Activated T-cell treated with anti-CD3 and anti-CD28 coated beads, Interleukin-2, amount 50 U/mL, for 4 hours (primary cell): ENCODE measurements around the gene CIDEB. TPM values are rescaled to one million over a fixed set of nuclear protein-coding genes. Genes with fewer than 3 reads are reported as not detected.
A peak's percentile ranks its signal among the peaks of the same experiment; 100 is the strongest.

Source experiments
- ATAC-seq, 2 donors: fragments of 200-7000 bp; cut with Tn5 transposase; one replicate each; pipeline ENCODE4 v1.10.0; 2021
- DNase-seq: peaks from one replicate; pipeline ENCODE4 v3.0.0-alpha.2; 2020
- H3K27me3 Mint-ChIP-seq: one replicate; pipeline ENCODE4 v1.8.0; 2021; ENCODE audit warnings: low read depth, mixed read lengths
- H3K36me3 Mint-ChIP-seq: one replicate; pipeline ENCODE4 v1.8.0; 2022; ENCODE audit warnings: mixed read lengths; ENCODE audit not compliant: insufficient read depth
- H3K4me1 Mint-ChIP-seq: one replicate; pipeline ENCODE4 v1.8.0; 2021; ENCODE audit warnings: low read depth, mixed read lengths
- H3K4me3 Mint-ChIP-seq: one replicate; pipeline ENCODE4 v1.8.0; 2021; ENCODE audit warnings: mild to moderate bottlenecking, moderate library complexity, mixed read lengths
- H3K9me3 Mint-ChIP-seq: one replicate; pipeline ENCODE4 v1.8.0; 2021; ENCODE audit warnings: mixed read lengths
- total RNA-seq, 3 donors: library from RNA; stranded (reverse); gene quantifications; one replicate each; pipeline ENCODE4 v1.2.1, GENCODE V29; 2021

The CIDEB gene
- total RNA-seq, 3 donors from 2014 or later: 6.5 to 7.3 (median 7.2) TPM

GRCh38 chr14:24279301-24280186 is 28.2 kb downstream of the CIDEB start:
- Mint-ChIP-seq H3K27me3 (no peaks in the 10 kb centered on the region), H3K4me3 (peak overlapping the region; percentile 48), H3K9me3 (no peaks in the 10 kb centered on the region), H3K4me1 (peaks cover 50% of the 10 kb centered on the region), H3K36me3 (no peaks in the 10 kb centered on the region)
- DNase-seq (peak; percentile 41), ATAC-seq (peak; percentile 91)

- DNase-seq (no peak), ATAC-seq (no peak)
- Mint-ChIP-seq H3K4me3 (no peak overlapping the region), H3K36me3 (no peaks in the 10 kb centered on the region), H3K4me1 (peaks cover 60% of the 10 kb centered on the region), H3K9me3 (no peaks in the 10 kb centered on the region), H3K27me3 (no peaks in the 10 kb centered on the region)
These were observed 29.4 kb downstream of the CIDEB start for GRCh38 chr14:24278424-24278823.

- ATAC-seq (no peak), DNase-seq (no peak)
- no peak overlapping the region for H3K4me3 Mint-ChIP-seq
- no peaks in the 10 kb centered on the region for H3K27me3 Mint-ChIP-seq
- H3K36me3 Mint-ChIP-seq: no peaks in the 10 kb centered on the region
- H3K4me1 Mint-ChIP-seq: peaks cover 65% of the 10 kb centered on the region
- H3K9me3 Mint-ChIP-seq: no peaks in the 10 kb centered on the region
These were observed 30.0 kb downstream of the CIDEB start for GRCh38 chr14:24277606-24278321.

- no peaks in the 10 kb centered on the region for H3K27me3 Mint-ChIP-seq
- H3K4me3 Mint-ChIP-seq: no peak overlapping the region
These were observed 30.7 kb downstream of the CIDEB start for GRCh38 chr14:24277071-24277470.

GRCh38 chr14:24274101-24274543 is 33.7 kb downstream of the CIDEB start:
- Mint-ChIP-seq H3K4me3 (peak overlapping the region; percentile 9), H3K36me3 (no peaks in the 10 kb centered on the region), H3K27me3 (no peaks in the 10 kb centered on the region), H3K9me3 (no peaks in the 10 kb centered on the region), H3K4me1 (peaks cover 66% of the 10 kb centered on the region)
- peak; percentile 32 for DNase-seq
- ATAC-seq: peak; percentile 61 to 62

More at GRCh38 chr14:24277071-24277470, 30.7 kb downstream of the CIDEB start:
- Mint-ChIP-seq H3K9me3 (no peaks in the 10 kb centered on the region), H3K4me1 (peaks cover 72% of the 10 kb centered on the region), H3K36me3 (no peaks in the 10 kb centered on the region)
- no peak for ATAC-seq
- DNase-seq: no peak

GRCh38 chr14:24273422-24273998 is 34.3 kb downstream of the CIDEB start:
- no peaks in the 10 kb centered on the region for H3K9me3 Mint-ChIP-seq
- ATAC-seq: no peak
- peak overlapping the region; percentile 9 for H3K4me3 Mint-ChIP-seq

GRCh38 chr14:24272467-24272866 is 35.3 kb downstream of the CIDEB start:
- DNase-seq: no peak
- no peak for ATAC-seq
- Mint-ChIP-seq H3K36me3 (peaks cover 3% of the 10 kb centered on the region), H3K9me3 (no peaks in the 10 kb centered on the region), H3K4me3 (peak overlapping the region; percentile 88), H3K4me1 (peaks cover 49% of the 10 kb centered on the region), H3K27me3 (no peaks in the 10 kb centered on the region)

More at GRCh38 chr14:24273422-24273998, 34.3 kb downstream of the CIDEB start:
- Mint-ChIP-seq H3K4me1 (peaks cover 60% of the 10 kb centered on the region), H3K36me3 (peaks cover 3% of the 10 kb centered on the region), H3K27me3 (no peaks in the 10 kb centered on the region)
- DNase-seq: no peak

- ATAC-seq: no peak
- Mint-ChIP-seq H3K27me3 (no peaks in the 10 kb centered on the region), H3K9me3 (no peaks in the 10 kb centered on the region), H3K36me3 (peaks cover 9% of the 10 kb centered on the region), H3K4me3 (peak overlapping the region; percentile 88), H3K4me1 (peaks cover 43% of the 10 kb centered on the region)
- no peak for DNase-seq
These were observed 35.9 kb downstream of the CIDEB start for GRCh38 chr14:24271834-24272263.

GRCh38 chr14:24271134-24271833 is 36.5 kb downstream of the CIDEB start, which contains the start of gene RABGGTA:
RABGGTA (minus strand) TSS chr14:24271597; CDS start chr14:24271115, 482 bp downstream.
- Mint-ChIP-seq H3K4me1 (peaks cover 41% of the 10 kb centered on the region), H3K4me3 (peak within 1 kb of the TSS; percentile 88)
- ATAC-seq: peak; percentile 93 to 94

GRCh38 chr14:24270537-24271133 is 37.1 kb downstream of the CIDEB start:
- Mint-ChIP-seq H3K4me3 (peak overlapping the region; percentile 88), H3K4me1 (peaks cover 40% of the 10 kb centered on the region), H3K36me3 (peaks cover 15% of the 10 kb centered on the region), H3K27me3 (no peaks in the 10 kb centered on the region), H3K9me3 (no peaks in the 10 kb centered on the region)
- no peak for DNase-seq
- ATAC-seq: no peak

More at GRCh38 chr14:24271134-24271833, 36.5 kb downstream of the CIDEB start, which contains the start of gene RABGGTA:
- Mint-ChIP-seq H3K27me3 (no peaks in the 10 kb centered on the region), H3K9me3 (no peaks in the 10 kb centered on the region), H3K36me3 (peaks cover 13% of the 10 kb centered on the region)
- peak; percentile 86 for DNase-seq

- DNase-seq (no peak), ATAC-seq (no peak)
- H3K4me1 Mint-ChIP-seq: peaks cover 34% of the 10 kb centered on the region
- peaks cover 15% of the 10 kb centered on the region for H3K36me3 Mint-ChIP-seq
- no peaks in the 10 kb centered on the region for H3K27me3 Mint-ChIP-seq
- no peaks in the 10 kb centered on the region for H3K9me3 Mint-ChIP-seq
- peak overlapping the region; percentile 88 for H3K4me3 Mint-ChIP-seq
These were observed 37.8 kb downstream of the CIDEB start for GRCh38 chr14:24269910-24270536.

- H3K9me3 Mint-ChIP-seq: no peaks in the 10 kb centered on the region
- ATAC-seq (no peak), DNase-seq (no peak)
- H3K36me3 Mint-ChIP-seq: peaks cover 15% of the 10 kb centered on the region
- no peaks in the 10 kb centered on the region for H3K27me3 Mint-ChIP-seq
- peaks cover 31% of the 10 kb centered on the region for H3K4me1 Mint-ChIP-seq
- no peak overlapping the region for H3K4me3 Mint-ChIP-seq
These were observed 38.4 kb downstream of the CIDEB start for GRCh38 chr14:24269368-24269767.

GRCh38 chr14:24268225-24268624 is 39.6 kb downstream of the CIDEB start:
- Mint-ChIP-seq H3K27me3 (no peaks in the 10 kb centered on the region), H3K4me3 (no peak overlapping the region), H3K36me3 (peaks cover 15% of the 10 kb centered on the region), H3K9me3 (no peaks in the 10 kb centered on the region), H3K4me1 (peaks cover 20% of the 10 kb centered on the region)
- DNase-seq (no peak), ATAC-seq (no peak)
